ENCODE data around the gene TRAK2.
A peak's percentile ranks its signal among the peaks of the same experiment; 100 is the strongest.
"Not testable (repeated sequence)": the region's sequence is repeated elsewhere in the genome, so short reads cannot be mapped to it uniquely, and the experiment has no call there.

TRAK2 gene, protein sequence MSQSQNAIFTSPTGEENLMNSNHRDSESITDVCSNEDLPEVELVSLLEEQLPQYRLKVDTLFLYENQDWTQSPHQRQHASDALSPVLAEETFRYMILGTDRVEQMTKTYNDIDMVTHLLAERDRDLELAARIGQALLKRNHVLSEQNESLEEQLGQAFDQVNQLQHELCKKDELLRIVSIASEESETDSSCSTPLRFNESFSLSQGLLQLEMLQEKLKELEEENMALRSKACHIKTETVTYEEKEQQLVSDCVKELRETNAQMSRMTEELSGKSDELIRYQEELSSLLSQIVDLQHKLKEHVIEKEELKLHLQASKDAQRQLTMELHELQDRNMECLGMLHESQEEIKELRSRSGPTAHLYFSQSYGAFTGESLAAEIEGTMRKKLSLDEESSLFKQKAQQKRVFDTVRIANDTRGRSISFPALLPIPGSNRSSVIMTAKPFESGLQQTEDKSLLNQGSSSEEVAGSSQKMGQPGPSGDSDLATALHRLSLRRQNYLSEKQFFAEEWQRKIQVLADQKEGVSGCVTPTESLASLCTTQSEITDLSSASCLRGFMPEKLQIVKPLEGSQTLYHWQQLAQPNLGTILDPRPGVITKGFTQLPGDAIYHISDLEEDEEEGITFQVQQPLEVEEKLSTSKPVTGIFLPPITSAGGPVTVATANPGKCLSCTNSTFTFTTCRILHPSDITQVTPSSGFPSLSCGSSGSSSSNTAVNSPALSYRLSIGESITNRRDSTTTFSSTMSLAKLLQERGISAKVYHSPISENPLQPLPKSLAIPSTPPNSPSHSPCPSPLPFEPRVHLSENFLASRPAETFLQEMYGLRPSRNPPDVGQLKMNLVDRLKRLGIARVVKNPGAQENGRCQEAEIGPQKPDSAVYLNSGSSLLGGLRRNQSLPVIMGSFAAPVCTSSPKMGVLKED

GRCh38 chr2:201451292-201452057, at the start of gene TRAK2, which contains the start of gene STRADB:
TRAK2 (minus strand) TSS chr2:201451458; CDS start chr2:201420507, 30,951 bp downstream.
STRADB (plus strand) TSS chr2:201451740; CDS start chr2:201454841, 3,101 bp downstream.
- DNase-seq: peak; percentile 60

DNA sequence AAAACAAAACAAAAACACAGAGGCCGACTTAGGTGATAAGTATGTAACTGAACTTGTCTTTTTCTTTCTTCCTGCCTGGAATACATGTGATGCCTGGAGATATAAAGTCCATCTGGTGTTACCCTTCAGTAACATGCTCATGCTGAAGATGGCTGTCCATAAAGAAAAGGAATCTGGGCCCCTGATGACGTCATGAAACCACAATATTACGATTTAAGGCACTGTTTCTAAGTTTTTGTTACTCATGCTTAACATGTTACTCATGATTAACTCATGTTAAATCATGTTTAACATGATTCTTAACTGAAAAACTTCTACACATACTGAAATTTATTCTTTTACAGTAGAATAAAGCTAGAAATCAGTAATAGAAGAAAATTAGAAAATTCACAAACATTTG, 49.3 kb upstream of the TRAK2 start:
- DNase-seq: no peak

DNA sequence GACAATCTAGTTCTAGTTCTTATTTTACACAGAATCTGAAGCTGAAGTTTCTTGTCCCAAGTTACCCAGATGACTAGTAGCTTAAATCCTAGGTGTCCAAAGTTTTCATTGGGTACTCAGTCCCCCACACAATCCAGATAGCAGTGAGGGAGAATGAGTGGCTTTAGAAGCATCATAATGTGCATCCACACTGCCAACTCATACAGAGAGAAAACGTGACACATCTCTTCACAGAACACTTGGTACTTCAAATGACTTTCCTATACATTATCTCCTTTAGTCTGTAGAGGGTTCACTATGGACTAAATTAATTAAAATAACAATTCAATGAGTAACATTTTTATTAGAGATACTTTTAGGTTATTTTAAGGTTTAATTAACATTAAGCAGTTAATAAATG, 45.5 kb upstream of the TRAK2 start:
- no peak for DNase-seq

GRCh38 chr2:201490291-201490690, 39.0 kb upstream of the TRAK2 start:
- DNase-seq: no peak

DNA sequence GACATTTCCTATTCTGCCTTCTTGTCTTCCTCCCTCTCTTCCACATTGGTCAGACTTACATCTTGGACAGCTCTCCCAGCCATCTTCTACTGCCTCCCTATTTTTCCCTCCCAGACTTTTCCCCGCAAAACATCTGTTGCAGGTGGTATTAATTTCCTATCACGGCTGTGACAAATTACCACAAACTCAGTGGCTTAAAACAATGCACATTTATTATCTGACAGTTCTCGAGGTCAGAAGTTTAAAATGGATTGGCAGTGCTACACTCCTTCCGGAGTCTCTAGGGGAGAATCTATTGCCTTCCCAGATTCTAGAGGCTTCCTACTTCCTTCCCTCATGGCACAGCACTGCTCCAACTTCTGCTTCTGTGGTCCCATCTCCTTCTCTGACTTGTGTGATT, 33.5 kb upstream of the TRAK2 start:
- no peak for DNase-seq

DNA sequence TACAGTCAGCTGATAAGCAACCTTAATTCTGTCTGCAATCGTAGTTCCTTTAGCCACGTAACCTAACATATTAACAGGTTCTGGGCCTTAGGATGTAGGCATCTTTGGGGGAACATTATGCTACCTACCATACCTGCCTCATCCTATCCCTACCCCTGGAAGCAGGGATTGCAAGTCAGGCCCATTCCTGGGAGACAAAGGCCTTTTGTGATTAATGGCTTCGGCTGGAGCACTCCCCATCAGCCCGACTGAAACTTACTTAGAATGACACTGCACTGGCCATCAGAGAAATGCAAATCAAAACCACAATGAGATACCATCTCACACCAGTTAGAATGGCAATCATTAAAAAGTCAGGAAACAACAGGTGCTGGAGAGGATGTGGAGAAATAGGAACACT, 32.5 kb upstream of the TRAK2 start:
- DNase-seq: not testable (repeated sequence)

GRCh38 chr2:201483342-201483741, 32.1 kb upstream of the TRAK2 start:
- no peak for DNase-seq

DNA sequence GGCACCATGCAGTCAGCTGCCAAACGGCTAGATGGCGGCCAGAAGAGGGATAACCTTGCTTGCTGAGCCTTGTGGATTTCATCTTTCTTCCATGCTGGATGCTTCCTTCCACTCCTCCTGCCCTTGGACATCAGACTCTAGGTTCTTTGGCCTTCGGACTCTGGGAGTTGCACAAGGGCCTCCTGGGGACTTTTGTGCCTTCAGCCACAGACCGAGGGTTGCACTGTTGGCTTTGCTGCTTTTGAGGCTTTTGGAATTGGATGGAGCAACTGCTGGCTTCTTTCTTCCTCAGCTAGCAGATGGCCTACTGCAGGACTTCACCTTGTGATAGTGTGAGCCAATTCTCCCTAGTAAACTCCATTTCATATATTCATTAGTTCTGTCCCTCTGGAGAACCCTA, 31.3 kb upstream of the TRAK2 start:
- DNase-seq: no peak

DNA sequence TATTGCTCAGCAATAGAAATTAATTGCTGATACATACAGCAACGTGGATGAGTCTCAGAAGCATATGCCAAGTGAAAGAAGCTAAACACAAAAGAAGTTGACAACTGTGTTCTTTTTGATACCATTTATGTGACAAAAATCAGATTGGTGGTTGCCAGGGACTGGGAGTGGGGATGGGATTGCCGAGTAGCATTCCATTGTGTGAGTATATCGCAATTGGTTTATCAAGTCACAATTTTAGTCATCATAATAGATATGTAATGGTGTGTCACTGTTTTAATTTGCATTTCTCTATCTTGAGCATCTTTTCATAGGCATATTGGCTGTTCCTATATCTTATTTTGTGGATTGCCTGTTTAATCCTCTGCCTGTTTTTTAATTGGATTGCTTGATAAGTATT, 21.2 kb upstream of the TRAK2 start:
- no peak for DNase-seq

DNA sequence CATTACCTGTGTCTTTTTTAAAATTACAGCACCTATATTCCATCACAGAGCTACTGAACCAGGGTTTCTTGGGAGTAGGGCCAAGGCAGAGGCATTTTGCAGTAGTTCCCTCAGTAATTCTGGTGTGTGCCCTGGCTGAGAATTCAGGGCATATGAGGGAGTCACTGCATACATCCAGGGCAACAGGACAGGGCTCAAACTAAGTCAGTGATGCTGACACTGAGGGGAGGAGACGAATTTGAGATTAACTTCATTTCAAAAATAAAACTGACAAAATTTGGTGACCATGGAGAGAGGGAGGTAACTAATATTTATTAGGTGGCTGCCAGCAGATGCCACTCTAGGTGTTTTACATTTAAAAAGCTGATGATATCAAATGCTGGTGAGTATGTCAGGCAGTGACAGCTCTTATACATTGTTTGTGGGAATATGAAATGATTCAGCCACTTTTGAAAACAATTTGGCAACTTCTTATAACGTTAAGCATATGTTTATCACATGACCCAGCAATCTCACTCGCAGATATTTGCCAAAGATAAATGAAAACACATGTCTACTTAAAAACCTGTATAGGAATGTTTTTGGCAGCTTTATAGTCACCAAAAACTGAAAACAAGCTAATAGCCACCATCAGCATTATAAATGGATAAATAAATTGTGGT, 20.6 kb upstream of the TRAK2 start:
- DNase-seq: no peak

DNA sequence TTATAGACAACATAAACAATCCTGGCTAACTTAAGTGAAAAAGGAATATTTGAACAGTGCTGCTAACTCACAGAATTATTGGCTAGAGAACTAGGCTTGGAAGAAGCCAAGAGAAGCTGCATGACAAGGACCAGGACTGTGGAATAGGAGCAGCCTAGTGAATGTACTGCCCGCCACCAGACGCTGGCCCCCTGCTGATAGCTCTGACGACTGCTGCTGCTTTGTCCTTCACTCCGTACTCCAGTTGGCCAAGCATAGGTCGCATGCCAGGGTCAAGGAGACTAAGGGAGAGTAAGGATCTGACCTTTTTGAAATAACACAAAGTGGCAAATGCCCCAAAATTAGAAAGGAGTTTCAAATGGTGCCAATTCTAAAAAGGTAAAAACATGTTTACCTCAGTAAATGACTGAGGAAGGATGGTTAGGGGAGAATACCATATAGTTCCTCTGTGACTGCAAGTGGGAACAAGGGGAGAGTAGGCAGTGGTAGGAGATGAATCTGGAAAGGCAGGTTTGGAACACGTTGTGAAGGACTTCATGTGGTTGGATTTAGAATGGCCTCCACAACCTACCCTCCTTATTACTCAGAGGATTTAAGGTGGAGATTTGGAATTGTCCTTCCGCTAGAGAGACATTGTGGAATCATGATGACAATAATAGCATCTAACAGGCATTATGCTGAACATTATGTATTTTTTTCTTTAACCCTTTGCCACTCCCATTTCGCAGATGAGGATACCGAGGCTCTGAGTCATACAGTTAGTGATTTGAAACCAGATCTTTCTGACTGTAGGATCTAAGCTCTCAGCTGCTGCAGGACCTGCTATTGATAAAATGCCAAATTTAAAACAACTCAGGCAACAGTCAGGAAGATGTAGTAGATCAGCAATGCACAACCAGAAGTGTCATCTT, 19.8 kb upstream of the TRAK2 start:
- DNase-seq: no peak

- DNase-seq: no peak
These were observed 16.4 kb upstream of the TRAK2 start for GRCh38 chr2:201467666-201468065.

DNA sequence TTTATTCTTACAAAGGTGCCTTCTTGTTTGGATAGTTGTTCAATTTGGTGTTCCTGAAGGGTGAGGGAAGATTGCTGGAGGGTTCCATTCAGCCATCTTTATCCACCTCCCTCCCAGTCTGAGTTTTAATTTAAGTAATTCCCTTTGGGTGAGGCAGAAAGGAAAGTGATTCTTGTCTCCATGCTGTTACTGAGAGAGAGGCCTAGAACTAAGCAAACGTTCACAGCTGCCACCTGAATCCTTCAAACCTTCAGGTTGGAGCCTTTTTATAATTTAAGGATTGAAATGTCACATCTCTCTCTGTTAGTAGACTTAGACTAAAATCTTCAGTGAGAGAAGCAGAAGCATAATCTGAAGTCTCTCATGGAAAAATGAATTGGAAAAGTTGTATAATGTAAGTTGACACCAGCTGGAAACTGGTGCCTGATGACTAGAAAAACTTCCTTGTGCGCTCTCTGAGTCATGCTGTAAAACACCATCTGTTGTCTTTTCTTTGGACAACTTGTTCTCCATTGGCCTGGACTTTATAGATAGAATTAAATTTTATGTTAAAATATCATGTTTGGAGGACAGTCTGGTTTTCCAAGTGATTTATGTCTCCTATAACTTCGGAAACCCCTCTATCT, 14.9 kb upstream of the TRAK2 start:
- no peak for DNase-seq

DNA sequence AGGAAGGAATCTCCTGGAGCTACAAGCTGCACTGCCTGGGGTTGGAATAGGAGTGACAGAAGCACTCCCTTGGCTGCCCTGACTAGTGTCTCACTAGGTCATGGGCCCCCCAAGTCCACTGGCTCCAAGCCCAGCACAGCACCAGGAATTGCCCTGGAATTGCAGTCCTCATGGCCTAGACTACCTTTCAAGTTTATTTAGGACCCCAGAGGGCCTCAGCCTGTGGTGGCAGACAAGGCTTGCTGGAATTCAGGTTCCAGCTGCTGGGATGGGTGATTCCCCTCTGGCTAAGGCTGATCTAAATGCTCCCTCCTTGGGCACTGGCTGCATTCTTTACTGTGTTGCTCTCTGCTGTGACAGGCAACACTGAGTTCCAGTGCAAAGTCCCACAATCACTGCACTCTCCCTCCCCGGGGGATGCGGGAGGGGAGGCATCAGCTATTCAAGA, 14.3 kb upstream of the TRAK2 start:
- DNase-seq: no peak

GRCh38 chr2:201464547-201464946, 13.3 kb upstream of the TRAK2 start:
- no peak for DNase-seq

DNA sequence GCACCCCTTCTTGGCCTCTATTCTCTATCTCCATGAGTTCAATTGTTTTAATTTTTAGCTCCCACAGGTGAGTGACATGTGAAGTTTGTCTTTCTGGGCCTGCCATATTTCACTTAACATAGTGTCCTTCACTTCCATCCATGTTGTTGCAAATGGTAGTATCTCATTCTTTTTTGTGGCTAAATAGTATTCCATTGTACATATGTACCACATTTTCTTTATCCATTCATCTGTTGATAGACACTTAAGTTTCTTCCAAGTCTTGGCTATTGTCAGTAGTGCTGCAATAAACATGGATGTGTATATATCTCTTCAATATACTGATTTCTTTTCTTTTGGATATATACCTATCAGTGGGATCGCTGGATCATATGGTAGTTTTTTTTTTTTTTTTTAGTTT, 9.3 kb upstream of the TRAK2 start:
- no peak for DNase-seq

DNA sequence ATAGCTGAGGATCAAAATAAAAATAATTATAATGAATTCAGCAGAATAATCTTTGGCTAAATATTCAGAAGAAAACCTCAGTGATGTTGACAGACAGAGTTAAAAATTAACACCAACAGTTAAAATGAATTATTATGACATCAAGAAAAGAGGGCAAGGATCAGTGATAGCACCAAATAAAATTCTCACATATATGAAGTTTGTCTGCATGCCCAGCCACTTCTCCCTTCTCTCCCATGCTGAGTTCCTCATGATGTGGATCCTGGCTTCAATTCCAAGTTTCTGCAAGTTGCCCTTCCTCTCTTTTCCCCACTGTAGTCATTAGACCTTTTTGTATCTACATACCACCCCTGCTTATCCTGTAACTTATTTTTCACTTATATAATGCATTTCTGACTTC, 7.1 kb upstream of the TRAK2 start:
- DNase-seq: no peak

DNA sequence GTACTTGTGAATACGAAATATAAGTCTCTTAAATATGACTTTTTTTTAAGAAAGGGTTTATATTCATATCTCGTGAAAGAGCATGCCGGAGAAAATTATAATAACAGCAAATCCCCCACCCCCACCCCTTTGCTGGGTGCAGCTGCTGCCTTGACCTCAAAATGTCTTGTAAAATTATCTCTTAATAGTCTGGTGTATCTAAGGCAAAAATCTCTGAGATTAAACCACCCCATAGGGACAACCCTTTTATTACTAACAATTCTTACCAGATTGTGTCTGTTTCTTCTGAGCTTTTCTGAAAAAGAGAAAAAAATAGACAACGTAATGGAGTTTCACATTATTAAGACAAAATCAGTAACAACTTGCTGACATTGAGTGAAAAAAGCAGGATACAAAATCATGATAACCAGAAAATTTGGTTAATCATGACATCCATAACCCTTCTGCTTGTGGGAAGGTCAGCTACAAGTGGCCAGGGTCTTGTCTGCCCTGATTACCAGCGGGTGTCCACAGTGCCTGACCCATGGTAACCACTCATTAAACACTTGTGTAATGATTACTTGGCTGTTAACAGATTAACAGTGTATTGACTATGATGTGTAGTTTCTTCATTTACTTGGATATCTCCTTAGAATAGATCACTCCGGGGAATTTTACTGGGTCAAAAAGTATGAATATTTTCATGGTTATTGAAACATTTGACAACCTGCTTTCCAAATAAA, 1.8 kb upstream of the TRAK2 start:
- no peak for DNase-seq

- DNase-seq: no peak
These were observed 1.0 kb upstream of the TRAK2 start for GRCh38 chr2:201452058-201452921.
